Measurements from ENCODE around the gene MRPL24. TPM values are rescaled to one million over a fixed set of nuclear protein-coding genes. Genes with fewer than 3 reads are reported as not detected.
A peak's percentile ranks its signal among the peaks of the same experiment; 100 is the strongest.

Gene MRPL24
- total and polyA plus RNA-seq, 9 of the 15 experiments (the other 6 are each of a cell fraction or from before 2014, with no cell fraction given), result 74.3 to 267 (median 113) TPM

DNA sequence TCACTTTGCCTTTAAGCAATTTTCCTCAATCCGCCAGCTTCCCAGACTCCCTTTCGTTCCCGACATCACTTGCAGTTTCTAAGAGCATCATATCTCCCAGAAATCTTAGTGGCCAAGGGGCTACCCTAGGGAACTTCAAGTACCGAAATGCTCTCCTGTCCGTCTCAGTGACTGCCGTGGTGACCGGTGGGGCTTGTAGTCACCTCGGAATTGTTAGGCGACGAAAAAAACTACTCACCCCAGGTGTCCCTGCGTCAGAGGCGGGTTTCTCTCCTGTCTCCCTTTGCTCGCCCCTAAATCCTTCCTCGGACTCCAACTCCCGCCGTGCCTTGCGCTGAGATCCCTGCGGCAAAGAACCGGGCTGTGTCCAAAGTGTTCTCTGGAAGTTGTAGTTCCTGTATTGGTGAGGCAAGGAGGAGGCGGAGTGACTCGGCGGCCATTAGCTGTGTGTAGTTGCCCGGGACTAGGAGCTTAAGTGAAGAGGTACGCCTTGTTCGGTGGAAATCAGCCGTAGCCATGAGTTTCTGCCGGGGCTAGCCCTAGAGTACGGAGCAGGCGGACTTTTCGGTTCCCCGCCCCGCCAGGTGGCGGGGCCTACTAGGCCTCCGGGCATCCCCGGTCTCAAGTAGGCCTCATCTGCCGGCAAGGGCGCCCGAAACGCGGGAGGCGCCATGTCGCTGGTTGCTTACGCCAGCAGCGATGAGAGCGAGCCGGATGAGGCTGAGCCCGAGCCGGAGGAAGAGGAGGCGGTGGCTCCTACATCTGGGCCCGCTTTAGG is 26.4 kb upstream of the MRPL24 start, which contains the start of gene PRCC (continued):
- peak; percentile 77 for TF ChIP-seq ZNF311 (CRISPR knock-in tag; IDR thresholded peaks at IDR 0.05)
- TF ChIP-seq, protein P1, sequence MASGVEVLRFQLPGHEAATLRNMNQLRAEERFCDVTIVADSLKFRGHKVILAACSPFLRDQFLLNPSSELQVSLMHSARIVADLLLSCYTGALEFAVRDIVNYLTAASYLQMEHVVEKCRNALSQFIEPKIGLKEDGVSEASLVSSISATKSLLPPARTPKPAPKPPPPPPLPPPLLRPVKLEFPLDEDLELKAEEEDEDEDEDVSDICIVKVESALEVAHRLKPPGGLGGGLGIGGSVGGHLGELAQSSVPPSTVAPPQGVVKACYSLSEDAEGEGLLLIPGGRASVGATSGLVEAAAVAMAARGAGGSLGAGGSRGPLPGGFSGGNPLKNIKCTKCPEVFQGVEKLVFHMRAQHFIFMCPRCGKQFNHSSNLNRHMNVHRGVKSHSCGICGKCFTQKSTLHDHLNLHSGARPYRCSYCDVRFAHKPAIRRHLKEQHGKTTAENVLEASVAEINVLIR (CRISPR knock-in tag; IDR thresholded peaks at IDR 0.05), result peak; percentile 69
- TF ChIP-seq BMI1 (IDR thresholded peaks at IDR 0.05; ENCODE audit: low read length), result no peak
- TF ChIP-seq ZNF655 (CRISPR knock-in tag; IDR thresholded peaks at IDR 0.05), result no peak
- TF ChIP-seq FOXK2 (conservative IDR thresholded peaks at IDR 0.05 in 1 of 2, IDR thresholded peaks at IDR 0.05 in 1 of 2; ENCODE audit: low read depth in 2 of 2), result peak in 1 of 2 experiments; percentile 42; a peak in 3 of 4 replicates
- TF ChIP-seq, protein P2, sequence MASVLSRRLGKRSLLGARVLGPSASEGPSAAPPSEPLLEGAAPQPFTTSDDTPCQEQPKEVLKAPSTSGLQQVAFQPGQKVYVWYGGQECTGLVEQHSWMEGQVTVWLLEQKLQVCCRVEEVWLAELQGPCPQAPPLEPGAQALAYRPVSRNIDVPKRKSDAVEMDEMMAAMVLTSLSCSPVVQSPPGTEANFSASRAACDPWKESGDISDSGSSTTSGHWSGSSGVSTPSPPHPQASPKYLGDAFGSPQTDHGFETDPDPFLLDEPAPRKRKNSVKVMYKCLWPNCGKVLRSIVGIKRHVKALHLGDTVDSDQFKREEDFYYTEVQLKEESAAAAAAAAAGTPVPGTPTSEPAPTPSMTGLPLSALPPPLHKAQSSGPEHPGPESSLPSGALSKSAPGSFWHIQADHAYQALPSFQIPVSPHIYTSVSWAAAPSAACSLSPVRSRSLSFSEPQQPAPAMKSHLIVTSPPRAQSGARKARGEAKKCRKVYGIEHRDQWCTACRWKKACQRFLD (CRISPR knock-in tag; IDR thresholded peaks at IDR 0.05), result peak; percentile 98
- TF ChIP-seq, protein P3, sequence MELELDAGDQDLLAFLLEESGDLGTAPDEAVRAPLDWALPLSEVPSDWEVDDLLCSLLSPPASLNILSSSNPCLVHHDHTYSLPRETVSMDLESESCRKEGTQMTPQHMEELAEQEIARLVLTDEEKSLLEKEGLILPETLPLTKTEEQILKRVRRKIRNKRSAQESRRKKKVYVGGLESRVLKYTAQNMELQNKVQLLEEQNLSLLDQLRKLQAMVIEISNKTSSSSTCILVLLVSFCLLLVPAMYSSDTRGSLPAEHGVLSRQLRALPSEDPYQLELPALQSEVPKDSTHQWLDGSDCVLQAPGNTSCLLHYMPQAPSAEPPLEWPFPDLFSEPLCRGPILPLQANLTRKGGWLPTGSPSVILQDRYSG (tag; conservative IDR thresholded peaks at IDR 0.05; ENCODE audit: low read depth), result peak; percentile 88
- no peak for TF ChIP-seq ILK (tag; IDR thresholded peaks at IDR 0.05; ENCODE audit: borderline replicate concordance, low read depth)
- peak; percentile 77; the same call in 1 of the 2 replicates for TF ChIP-seq KAT8 (IDR thresholded peaks at IDR 0.05; ENCODE audit: low read depth)
- TF ChIP-seq, protein P4, sequence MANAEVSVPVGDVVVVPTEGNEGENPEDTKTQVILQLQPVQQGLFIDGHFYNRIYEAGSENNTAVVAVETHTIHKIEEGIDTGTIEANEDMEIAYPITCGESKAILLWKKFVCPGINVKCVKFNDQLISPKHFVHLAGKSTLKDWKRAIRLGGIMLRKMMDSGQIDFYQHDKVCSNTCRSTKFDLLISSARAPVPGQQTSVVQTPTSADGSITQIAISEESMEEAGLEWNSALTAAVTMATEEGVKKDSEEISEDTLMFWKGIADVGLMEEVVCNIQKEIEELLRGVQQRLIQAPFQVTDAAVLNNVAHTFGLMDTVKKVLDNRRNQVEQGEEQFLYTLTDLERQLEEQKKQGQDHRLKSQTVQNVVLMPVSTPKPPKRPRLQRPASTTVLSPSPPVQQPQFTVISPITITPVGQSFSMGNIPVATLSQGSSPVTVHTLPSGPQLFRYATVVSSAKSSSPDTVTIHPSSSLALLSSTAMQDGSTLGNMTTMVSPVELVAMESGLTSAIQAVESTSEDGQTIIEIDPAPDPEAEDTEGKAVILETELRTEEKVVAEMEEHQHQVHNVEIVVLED (CRISPR knock-in tag; IDR thresholded peaks at IDR 0.05), result peak; percentile 50
- peak; percentile 28; the same call in 1 of the 2 replicates for TF ChIP-seq ZNF316 (IDR thresholded peaks at IDR 0.05)
- TF ChIP-seq ASH1L (IDR thresholded peaks at IDR 0.05; ENCODE audit: borderline replicate concordance, low read depth, partially characterized antibody), result peak; percentile 80
- TF ChIP-seq BRF1 (IDR thresholded peaks at IDR 0.05; ENCODE audit: borderline replicate concordance, extremely low read depth, insufficient read length), result no peak
- no peak for TF ChIP-seq ZNF23 (CRISPR knock-in tag; IDR thresholded peaks at IDR 0.05)
- peak; percentile 41; the same call in 1 of the 2 replicates for TF ChIP-seq TOE1 (IDR thresholded peaks at IDR 0.05; ENCODE audit: borderline replicate concordance)
- TF ChIP-seq TOE1 (CRISPR knock-in tag; IDR thresholded peaks at IDR 0.05; ENCODE audit: borderline replicate concordance, low read depth), result no peak
- peak; percentile 81 for TF ChIP-seq POLR2G (IDR thresholded peaks at IDR 0.05; ENCODE audit: low read depth, low read length)
- no peak for TF ChIP-seq TAF15 (IDR thresholded peaks at IDR 0.05; ENCODE audit: low read depth, low read length)
- TF ChIP-seq SAP30 (IDR thresholded peaks at IDR 0.05; ENCODE audit: borderline replicate concordance, insufficient read depth, low read depth, low read length, poor library complexity, severe bottlenecking), result peak; percentile 87
